HL-60/S4 (cell line): ENCODE data around the gene ARHGEF5.
"Not testable (repeated sequence)": the region's sequence is repeated elsewhere in the genome, so short reads cannot be mapped to it uniquely, and the experiment has no call there.

Experiments
- in situ Hi-C: fragments of 300-500 bp; cut with MboI; formaldehyde crosslinking; loops from 2 replicates; pipeline ENCODE4 v1.14.3; 2022; ENCODE audit warnings: low sequenced_read_pairs

Gene ARHGEF5

DNA sequence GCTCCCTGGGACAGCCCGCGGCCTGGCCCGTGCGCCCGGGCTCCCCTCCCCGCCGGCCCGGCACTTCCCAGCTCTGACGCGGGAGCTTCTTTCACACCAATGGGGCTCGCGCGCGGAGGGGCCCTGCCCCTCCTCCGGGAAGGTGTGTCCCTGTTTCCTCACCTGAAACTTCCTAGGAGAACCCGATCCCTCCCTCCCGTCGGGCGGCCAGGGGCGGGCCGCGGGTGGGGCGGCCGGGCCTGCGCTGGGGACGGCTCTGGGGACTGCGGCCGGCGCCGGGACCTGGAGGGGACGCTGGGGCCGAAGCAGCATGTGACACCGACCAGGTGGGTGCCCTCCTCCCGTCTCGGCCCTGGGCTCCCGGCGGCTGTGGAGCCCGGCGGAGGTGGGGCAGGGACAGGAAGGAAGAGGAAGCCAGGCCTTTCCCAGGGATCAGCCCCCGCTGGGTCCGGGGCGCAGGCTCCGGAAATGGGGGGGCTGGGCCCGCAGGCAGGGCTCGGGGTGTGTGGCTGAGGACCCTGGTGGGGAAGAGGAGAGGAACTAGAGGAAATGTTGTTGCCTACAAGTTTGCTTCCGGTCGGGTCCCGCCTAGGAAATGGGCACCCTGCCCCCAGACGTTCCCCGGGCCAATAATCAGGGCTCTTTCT, at the start of gene ARHGEF5:
Gene ARHGEF5, plus strand, starts transcription at position 227 of the 647 bp plus-strand sequence. CDS start 7,268 bp downstream, outside the sequence.
- in situ Hi-C loops, result not testable (repeated sequence)

GRCh38 chr7:144309702-144310101, 45.5 kb upstream of the ARHGEF5 start:
- in situ Hi-C loops, result not testable (repeated sequence)

- in situ Hi-C loops, result not testable (repeated sequence)
Observed at GRCh38 chr7:144311218-144311617, 44.0 kb upstream of the ARHGEF5 start.

DNA sequence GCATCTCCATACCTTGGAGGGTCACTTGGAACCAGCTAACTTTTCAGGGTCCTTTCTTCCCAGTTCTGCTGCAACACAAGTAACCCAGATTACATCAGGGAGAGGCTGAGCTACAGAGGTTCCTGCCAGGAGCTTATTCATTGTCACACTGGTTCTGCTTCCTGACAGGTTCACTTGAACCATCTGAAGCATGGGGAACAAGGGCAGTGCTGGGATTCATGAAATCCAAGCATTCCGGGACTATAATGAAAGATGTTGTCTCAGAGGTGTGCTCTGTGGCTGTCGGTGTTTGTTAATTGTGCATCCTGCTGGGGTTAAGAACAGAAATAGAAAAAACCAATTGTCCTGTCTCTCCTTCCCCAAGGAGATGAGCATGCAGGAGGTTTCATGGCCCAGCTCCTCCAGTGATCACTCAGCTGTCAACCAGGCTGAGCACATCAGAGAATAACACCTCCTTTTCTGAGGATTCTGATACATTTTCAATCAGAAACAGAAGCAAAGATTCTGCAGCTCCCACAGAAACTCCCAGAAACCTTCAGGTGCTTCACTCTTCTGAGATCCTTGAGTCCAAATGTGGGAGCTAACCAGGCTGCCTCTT, 43.2 kb upstream of the ARHGEF5 start, which contains the start of gene OR2A1:
Gene OR2A1, plus strand, starts transcription at position 548 of the 598 bp plus-strand sequence. CDS start 5,706 bp downstream, outside the sequence.
- in situ Hi-C loops, result not testable (repeated sequence)

DNA sequence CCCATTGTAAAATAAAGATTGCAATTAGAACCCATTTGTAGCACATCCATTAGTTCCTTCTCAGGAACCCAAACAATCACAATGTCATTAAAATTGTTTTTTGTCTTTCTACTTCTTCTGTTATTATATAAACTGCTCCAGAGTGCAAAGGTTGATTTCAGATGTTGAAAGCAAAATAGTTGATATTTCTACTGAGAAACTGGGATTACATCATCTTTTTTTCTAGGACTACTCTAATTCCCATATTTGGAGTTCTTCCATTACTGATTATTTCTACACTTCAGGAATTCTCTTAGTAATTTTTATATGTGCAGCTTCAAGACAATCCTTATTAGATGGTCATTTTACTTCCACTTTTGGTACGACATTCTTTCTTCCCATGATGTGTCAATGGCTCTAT, 37.7 kb upstream of the ARHGEF5 start:
- in situ Hi-C loops, result not testable (repeated sequence)

DNA sequence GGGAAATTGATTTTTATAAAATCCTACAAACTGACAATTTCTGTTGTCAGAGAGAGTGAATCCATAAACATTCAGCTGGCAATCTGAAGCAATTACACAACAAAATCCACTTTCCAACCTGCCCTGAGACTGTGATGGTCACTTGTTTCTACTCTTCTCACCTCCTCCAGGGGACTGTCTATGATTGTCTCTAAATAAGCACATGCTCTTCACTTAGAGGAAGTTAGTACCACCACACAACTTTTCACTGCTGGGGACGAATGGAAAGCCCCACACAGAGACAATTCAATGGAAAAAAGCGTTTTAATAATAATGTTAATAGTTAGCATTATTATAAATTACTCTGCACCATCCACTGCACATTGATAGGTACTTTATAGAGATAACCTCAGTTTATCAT, 35.7 kb upstream of the ARHGEF5 start:
- in situ Hi-C loops, result not testable (repeated sequence)

- in situ Hi-C loops, result not testable (repeated sequence)
Observed at GRCh38 chr7:144321677-144322206, 33.5 kb upstream of the ARHGEF5 start.

GRCh38 chr7:144323359-144323758, 31.8 kb upstream of the ARHGEF5 start:
- in situ Hi-C loops, result not testable (repeated sequence)

GRCh38 chr7:144325868-144326267, 29.3 kb upstream of the ARHGEF5 start:
- in situ Hi-C loops, result not testable (repeated sequence)

- in situ Hi-C loops, result not testable (repeated sequence)
Observed at GRCh38 chr7:144330044-144330443, 25.2 kb upstream of the ARHGEF5 start.

DNA sequence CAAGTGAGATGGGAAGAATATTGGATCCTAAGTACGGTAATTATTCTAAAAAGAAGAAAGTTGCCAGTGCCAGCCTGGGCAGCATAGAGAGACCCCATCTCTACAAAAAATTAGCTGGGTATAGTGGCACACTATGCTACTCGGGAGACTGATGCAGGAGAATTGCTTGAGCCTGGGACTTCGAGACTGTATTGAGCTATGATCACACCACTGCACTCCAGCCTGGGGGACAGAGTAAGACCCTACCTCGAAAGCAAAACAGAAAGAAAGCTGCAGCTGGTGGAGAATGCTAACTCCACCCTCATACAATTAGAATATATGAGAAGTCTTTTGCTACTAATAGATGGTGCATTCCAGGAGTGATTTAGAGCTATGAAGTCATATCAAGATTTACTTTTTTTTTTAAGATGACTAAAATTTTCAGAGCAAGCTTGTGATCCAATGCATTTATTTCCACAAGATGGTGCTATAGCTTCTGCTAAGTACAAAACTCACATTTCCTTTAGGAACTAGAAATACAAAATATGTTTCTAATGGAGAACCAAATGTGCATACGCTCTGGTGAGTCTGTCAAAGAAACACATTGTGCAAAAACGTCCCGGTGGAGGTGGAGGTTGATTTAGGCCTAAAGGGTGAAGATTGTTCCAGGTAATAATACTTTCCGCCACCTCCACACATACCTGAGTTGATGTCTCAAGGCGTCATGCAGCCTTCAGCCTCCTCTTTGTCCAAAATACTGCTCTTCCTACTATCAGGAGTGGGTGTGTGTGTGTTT, 23.8 kb upstream of the ARHGEF5 start:
- in situ Hi-C loops, result not testable (repeated sequence)

- in situ Hi-C loops, result not testable (repeated sequence)
Observed at GRCh38 chr7:144331996-144332288, 23.3 kb upstream of the ARHGEF5 start.

DNA sequence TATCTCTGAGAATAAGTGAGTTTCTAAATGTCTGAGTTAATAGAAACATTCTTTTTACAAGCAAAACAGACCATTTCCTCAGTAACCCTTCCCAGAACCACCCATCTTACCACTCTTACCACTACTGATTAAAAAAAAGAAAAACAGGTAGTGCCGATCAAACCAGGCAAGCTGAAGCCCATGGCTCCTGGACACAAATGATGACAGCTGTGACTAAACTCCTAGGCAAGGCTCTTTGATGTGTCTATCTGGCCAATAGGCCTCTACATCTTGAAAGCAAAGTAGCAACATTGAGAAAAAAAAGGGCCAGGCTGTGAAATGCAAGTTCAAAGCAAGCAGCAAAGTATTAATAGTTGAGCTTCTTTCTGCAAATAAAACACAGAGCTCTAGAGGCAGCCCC, 6.6 kb upstream of the ARHGEF5 start:
- in situ Hi-C loops, result not testable (repeated sequence)

GRCh38 chr7:144351667-144352066, 3.5 kb upstream of the ARHGEF5 start:
- in situ Hi-C loops, result not testable (repeated sequence)

DNA sequence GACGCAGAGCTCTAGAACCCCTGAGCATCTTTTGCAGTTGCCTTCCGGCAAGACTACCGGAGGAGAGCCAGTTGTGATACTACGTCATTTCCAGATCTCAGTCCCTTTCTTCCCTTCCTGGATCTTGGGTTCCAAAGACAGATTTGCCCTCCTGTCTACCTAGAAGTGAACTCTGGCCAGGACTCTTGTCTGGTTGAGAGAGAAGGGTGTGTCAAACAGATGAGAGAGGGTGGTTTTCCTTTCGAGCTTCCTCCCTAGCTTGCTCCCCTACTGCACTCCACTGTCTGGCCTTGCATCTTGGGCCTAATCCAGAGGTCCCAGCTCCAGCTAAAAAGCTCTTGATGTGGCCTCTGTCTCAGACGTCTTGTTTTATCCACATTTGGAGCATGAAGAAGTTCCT, 983 bp downstream of the ARHGEF5 start:
- in situ Hi-C loops, result not testable (repeated sequence)

DNA sequence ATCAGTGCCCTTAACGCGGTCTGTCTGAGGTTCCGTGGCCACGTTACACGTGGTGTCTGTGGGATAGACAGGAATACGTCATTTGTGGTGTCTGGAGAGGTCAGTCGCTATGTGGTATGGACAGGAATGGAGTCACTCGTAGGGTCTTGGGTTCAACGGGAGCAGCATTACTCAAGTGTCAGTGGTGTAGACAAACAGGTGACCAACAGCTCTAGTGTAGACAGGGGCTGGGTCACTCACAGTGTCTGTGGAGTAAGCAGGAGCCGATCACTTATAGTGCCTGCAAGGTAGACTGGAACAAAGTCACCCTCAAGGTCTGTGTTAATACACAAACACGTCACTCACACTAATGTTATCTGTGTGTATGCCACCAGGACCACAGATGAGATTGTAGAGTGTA, 1.7 kb downstream of the ARHGEF5 start:
- in situ Hi-C loops, result not testable (repeated sequence)

DNA sequence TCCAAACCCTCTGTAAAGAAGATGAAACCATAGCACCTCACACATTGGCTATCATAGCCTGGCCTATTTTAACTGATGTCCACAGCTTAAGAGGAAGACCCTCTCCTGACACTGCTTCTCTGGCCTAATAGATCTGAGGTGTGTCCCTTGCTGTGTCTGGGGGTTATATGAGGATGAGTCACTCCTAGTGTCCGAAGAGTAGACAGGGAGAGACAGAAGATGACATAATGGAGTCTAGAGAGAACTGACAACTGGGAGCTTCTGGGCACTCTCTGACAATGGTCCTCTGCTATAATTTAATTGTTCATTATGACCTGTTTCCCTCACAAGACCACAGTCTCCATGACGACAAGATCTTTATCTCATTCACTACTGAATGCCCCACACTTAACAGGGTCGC, 6.9 kb downstream of the ARHGEF5 start:
- in situ Hi-C loops, result not testable (repeated sequence)

- in situ Hi-C loops, result not testable (repeated sequence)
Observed at GRCh38 chr7:144365523-144365922, 10.3 kb downstream of the ARHGEF5 start.

DNA sequence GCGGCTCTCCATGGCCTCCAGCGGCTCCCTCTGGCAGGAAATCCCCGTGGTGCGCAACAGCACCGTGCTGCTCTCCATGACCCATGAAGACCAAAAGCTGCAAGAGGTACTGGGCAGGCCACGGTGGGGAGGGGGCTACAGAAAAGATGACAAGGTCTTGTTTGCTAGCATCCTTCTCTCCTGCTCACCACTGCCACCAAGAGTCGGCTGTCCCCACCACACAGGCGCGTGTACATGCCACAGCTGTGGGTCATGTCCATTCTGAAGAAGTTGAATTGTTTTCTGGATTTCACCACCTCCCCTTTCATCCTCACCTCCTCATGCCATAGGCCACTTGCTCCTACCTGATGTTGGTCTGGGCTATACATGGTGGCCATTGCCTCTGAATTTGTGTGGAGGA, 12.0 kb downstream of the ARHGEF5 start:
- in situ Hi-C loops, result not testable (repeated sequence)

DNA sequence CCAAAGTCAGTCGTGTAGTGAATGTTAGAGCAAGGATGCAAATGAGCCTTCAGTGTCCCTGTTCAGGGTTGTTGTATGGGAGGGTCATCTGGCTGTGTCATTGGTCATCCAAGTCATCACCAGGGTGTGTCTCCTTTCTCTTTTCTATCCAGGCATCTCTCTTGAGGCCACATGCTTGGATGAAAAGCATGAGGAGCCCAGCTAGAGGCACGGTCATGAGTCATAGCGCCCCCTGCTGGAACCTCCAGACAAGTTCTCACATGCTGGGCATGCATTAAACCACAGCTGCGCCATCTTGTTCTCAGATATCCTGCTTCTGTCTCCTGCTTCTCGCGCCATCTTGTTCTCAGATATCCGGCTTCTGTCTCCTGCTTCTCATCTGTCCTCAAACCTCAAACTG, 14.0 kb downstream of the ARHGEF5 start:
- in situ Hi-C loops, result not testable (repeated sequence)

- in situ Hi-C loops, result no loop called here
Observed at GRCh38 chr7:144378651-144379050, 23.4 kb downstream of the ARHGEF5 start.
